ENCODE data around the gene KLF15.

Gene KLF15

DNA sequence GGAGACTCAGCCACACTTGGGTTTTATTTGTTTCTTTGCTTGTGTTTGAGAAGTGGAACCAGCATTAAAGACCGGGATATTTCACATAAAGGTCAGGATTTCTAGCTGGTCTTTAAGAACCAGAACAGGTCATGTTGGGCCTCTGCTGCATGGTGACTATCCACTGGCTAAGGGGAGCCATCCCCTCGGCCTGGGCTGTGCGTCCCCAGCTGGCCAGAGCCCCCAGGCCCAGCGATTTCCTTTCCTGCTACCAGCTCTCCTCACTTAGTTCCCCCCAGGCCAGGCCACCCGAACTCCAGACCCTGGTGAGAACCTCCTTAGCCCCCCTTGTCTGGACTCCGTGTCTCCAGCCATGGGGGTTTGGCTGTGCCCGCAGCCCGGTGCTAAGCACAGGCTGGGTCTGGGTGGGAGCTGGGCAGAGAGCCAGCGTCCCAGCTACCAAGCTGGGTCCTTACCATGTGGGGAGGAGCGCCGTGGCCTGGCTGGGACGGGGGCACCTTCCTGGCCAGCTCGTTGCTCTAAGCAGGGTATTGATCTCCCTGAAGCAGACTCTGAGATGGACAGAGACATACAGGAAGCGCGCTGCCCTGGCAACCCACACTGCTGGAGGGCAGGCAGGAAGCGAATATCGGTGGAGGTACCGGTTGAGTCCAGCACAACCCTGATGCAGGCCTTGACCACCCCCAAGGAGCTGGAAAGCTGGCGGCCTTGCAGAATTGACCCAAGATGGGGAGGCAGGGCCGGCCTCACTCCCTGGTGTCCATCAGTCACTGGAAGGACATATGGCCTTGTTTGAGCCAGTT, 49.4 kb downstream of the KLF15 start:
- DNase-seq (ENCODE audit: extremely low read depth in 1 of 2, low read depth in 1 of 2), result no peak

DNA sequence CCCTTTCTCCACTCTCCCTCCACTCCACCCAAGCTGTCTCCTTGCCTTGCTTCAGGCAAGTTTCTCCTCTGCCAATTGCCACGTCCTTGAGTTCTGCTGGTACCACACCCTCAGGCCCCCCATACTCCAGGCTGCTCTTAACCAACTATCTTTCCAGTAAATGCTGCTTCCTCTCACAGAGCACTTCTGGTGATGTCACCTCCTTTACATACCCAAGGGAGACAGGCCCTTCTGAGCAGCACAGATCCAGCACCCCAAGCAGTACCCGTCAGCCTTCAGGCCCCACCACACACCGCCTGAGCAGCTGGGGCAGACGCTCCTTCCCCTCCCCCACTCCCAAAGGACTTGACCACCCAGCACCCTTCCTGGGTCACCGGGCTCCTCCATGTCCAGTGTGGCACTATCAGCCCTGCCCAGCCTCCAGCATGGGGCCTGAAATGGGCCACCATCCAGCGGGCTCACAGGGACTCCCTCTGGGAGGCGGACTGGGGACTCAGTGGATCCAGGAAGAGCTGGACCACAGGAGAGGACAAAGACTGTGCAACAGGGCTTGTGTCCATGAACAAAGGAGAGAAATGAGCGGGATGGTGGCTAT, 50.2 kb downstream of the KLF15 start:
- no peak for DNase-seq (ENCODE audit: extremely low read depth in 1 of 2, low read depth in 1 of 2)

DNA sequence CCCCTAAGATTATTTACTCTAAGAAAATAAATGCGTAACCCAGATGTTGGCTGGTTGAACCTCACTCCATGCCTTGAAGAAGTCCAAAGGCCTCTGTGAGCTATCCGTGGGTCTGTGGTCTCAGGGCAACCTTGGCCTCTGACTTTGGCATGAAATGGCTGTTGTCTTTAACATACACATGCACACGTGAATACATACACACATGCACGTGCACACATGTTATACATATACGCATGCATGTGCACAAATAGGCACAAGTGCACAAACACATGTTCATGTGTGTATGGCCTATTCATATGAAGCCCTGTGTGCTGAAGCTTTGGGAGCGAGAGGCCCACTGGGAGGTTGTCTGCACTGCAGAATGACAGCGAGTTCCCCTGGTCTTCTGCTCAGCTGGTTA, 50.8 kb downstream of the KLF15 start:
- no peak for DNase-seq (ENCODE audit: extremely low read depth in 1 of 2, low read depth in 1 of 2)

DNA sequence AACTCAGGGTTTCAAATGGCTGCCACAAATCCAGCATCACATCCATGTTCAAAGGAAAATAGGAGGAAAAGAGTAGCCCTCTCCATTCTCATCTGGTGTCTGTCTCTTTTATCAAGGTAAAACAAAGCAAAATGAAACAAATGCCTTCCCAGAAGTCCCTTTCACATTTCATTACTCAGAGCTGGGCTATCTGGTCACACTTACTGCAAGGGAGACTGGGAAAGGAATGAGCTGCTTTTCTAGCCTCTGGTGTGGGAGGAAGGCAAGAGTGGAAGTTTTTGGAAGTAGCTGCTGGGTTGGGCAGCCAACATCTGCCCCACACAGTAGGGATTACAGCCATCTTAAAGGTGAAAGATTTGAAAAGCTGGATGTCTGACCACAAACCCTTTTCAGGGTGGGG, 51.8 kb downstream of the KLF15 start:
- DNase-seq (ENCODE audit: extremely low read depth in 1 of 2, low read depth in 1 of 2), result no peak

DNA sequence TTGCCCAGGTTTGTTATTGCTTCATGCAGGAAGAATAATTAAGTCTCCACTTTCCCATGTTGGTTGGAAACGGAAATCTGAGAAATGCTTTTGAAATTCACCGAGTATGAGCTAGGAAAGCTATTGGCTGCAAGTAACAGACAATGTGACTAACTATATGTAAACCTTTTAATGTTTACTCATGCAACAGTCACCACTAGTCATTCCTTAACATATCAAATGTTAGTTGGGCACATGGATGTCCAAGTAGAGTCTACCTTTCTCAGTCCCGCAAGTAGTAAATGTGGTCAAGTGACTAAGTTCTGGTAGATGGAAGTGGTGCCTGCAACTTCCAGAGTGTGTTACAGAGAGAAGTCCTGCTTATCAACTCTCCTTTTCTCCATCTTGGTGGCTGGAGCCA, 52.5 kb downstream of the KLF15 start:
- no peak for DNase-seq (ENCODE audit: extremely low read depth in 1 of 2, low read depth in 1 of 2)

DNA sequence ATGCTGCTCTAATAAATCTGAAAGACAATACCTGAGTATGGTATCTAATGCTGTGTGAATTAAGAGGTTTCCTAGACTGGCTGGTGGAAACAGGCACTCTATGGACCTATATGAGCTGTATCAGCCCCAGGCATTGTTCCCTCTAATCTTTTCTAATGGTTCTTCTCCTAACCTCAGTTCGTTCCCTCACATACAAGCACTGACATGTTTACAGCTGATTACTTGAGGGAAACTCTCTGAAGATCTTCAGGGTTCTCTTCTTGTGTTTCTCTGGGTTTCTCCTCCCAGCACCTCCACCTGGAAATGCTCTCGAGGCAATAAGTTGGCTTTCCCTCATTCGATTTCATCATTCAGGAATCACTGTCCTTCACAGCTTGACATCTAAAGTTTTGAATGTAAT, 52.9 kb downstream of the KLF15 start:
- no peak for DNase-seq (ENCODE audit: extremely low read depth in 1 of 2, low read depth in 1 of 2)

DNA sequence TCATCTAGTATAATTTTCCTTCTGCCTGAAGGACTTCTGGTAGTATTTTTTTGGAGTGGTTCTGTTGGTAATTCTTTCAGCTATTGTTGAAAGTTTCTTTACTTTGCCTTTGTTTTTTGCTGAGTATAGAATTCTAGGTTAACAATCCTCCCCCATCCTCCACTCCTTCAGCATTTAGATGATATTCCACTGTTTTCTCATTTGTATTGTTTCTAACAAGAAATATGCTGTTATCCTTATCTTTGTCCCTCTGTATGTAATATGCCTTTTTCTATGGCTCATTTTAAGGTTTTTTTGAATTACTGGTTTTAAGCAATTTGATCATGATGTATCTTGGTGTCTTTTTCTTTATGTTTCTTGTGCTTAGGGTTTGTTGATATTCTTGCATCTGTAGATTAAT, 53.9 kb downstream of the KLF15 start:
- DNase-seq (ENCODE audit: extremely low read depth in 1 of 2, low read depth in 1 of 2), result no peak

DNA sequence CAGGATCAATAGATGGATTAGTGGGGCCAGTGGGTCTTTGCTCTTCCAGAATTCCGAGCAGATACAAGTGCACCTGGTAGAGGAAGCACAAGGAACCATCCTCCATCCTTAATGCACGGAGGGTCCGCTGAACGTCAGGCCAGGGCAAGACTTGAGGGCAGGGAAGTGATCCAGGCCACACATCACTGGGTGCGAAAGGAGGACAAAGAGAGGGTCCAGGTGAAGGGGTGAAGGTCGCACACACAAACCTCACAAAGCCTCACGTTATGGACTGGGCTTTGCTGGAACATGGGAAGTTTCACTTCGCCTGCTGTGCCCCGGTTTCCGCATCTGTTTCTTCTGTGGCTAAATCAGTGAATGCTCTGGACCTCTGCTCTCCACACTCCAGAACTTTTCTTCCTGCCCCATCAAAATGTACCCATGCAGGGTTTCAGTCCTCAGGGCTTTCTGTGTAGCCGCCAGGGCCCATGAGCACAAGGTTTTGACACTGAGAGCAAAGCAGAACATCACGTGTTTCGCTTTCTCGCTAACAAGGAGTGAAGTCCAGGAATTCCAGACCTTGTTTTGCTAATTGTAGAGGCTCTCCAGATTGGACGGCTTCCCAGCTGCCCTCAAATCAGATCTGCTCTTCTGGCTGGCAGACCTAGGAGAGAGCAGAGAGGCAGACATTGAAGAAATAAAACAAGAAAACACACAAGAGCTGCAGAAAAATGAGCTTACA, 56.3 kb downstream of the KLF15 start:
- DNase-seq (ENCODE audit: extremely low read depth in 1 of 2, low read depth in 1 of 2), result no peak

DNA sequence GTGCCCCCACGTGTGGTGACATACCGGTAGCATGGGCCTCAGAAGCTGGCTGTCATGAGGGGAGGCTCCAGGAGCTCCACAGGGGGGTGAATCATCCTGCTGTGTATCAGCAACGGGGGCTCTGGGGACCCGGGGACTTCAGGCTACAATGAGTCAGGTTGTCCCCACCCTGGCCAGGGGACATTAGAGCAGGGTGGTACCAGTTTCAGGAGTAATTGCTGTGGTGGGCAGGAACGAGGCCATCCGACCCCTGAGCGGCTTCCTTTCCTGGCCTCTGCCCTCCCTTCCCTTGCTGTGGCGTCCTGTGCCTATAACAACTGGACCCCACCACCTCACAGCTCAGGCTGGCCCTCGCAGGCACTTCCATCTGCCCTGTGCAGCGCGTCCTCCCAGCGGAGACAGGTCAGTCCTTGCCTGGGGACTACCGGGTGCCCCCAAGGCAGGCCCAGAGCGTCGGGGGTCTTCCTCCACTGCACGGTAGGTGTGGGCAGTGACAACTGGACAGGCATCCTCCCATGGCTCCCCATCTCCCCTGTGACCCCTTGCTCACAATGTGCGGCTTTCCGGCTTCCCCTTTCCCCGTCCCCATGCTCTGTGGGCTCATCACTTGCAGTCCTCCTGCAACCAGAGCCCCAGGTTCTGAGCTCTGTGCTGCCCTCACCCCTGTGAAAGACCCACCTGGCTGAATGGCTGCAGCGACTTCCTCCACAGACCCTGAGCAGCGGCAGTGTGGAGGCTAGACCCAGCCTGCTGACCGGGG, 57.0 kb downstream of the KLF15 start:
- DNase-seq (ENCODE audit: extremely low read depth in 1 of 2, low read depth in 1 of 2), result no peak

DNA sequence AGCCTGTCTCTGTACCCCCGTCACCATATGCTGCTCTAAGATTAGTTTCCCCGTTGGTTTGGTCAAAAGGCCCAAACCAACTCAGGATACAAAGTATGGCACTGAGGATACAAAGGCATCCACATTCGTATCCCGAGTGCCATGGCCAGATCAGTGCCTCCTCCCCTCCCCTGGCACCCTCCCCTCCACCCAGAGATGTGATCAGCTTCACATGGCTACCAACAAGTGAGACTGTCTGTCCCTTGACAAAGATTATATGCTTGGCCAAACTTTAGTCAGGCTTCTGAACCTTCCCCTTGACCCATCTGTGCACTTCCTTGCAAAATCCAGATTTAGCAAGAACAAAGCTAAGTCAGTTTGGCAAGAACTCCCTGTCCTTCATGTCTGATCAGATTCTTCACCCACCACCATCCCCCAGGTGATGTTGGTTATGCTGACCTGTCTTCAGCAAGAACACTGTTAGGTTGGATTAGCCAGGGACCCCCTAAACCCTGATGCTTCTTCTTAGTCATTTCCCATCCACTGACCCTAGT, 61.7 kb downstream of the KLF15 start:
- no peak for DNase-seq (ENCODE audit: extremely low read depth in 1 of 2, low read depth in 1 of 2)

DNA sequence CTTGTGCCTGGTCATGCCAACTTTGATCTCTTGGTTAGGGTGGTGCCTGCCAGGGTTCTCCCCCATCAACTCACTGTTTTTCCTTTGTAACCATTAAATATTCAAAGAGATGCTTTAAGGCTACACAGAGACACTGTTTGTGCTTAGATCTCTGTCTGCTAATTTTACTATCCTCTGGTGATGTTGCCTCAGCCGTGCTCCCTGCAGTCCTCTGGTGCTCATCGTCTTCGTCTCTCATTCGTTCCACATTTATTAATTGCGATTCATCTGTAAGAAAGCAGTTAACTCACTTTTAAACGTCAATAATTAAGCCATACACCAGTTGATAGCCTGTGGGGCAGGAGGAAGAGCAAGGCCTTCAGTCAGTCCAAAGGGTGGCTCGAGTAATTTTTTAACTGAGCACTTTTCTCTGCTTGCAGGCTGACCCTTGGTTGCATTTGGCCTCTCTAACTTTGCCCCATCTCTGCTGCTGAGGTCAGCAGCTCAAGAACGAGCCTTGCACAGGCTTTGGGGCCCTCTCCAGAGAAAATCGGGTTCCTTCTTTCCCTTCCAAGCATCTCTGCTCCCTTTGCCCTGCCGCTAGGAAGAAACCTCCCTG, 62.9 kb downstream of the KLF15 start:
- no peak for DNase-seq (ENCODE audit: extremely low read depth in 1 of 2, low read depth in 1 of 2)

DNA sequence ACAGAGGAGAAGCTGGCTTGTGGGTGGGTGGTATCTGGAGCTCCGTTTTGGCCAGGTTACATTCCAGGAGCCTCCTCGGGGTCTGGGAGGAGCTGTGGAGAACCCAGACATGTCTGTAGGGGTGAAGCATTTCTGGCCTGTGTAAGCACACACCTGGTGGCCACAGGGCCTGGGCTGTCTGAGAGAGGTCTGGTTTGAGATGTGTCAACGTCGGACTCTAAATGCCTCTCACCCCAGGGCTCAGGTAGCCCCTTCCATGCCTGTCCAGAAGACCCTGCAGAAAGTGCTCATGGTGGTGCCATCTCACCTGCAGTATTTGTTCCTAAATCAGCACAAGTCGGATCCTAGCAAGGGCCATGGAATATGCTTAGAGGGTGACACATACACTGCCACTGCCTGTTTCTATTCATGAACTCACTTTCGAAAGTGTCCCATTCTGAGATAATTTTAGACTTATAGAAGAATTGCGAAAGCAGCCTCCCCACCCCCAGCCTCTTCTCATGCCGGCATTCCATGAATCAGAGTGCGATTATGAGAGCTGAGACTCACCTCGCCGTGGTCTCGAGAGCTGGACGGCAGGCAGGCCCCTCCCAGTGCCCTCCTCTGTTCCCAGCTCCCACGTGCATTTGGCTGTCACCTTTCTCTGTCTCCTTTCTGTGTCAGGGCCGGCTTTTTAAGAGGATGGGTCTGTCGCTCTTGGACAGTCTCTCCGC, 63.7 kb downstream of the KLF15 start:
- DNase-seq (ENCODE audit: extremely low read depth in 1 of 2, low read depth in 1 of 2), result no peak

All from stimulated activated CD8-positive, alpha-beta memory T cell treated with anti-CD3 and anti-CD28 coated beads, Interleukin-7, amount 100 ng/mL, for 48 hours (primary cell).